NCI-H2029 (cell line): ENCODE results near the gene CYSRT1.

Source experiments
- DNase-seq: peaks from one replicate; lab custom pipeline; 2025; lab: John Stamatoyannopoulos, UW

Gene CYSRT1

GRCh38 chr9:137190315-137190856, 34.6 kb upstream of the CYSRT1 start:
- no peak for DNase-seq

GRCh38 chr9:137191245-137191644, 33.7 kb upstream of the CYSRT1 start:
- no peak for DNase-seq

- no peak for DNase-seq
These were observed 33.1 kb upstream of the CYSRT1 start for GRCh38 chr9:137191691-137192447.

- DNase-seq, result no peak
These were observed 32.6 kb upstream of the CYSRT1 start for GRCh38 chr9:137192448-137192780.

- DNase-seq, result no peak
These were observed 32.1 kb upstream of the CYSRT1 start for GRCh38 chr9:137192859-137193258.

- no peak for DNase-seq
These were observed 31.2 kb upstream of the CYSRT1 start for GRCh38 chr9:137193771-137194170.

GRCh38 chr9:137194388-137194787, 30.6 kb upstream of the CYSRT1 start:
- no peak for DNase-seq

GRCh38 chr9:137194909-137195308, 30.1 kb upstream of the CYSRT1 start:
- peak; percentile 78 for DNase-seq

GRCh38 chr9:137195525-137196220, 29.3 kb upstream of the CYSRT1 start:
- DNase-seq, result peak; percentile 98

GRCh38 chr9:137198051-137198901, 26.7 kb upstream of the CYSRT1 start:
- DNase-seq, result peak; percentile 57

- DNase-seq, result no peak
These were observed 26.1 kb upstream of the CYSRT1 start for GRCh38 chr9:137198902-137199283.

GRCh38 chr9:137199411-137200121, 25.4 kb upstream of the CYSRT1 start:
- no peak for DNase-seq

GRCh38 chr9:137200311-137201204, 24.4 kb upstream of the CYSRT1 start, which contains the start of gene TPRN:
Gene TPRN (minus strand): TSS chr9:137200741. CDS start chr9:137200711, 30 bp downstream.
- DNase-seq, result peak; percentile 99

GRCh38 chr9:137201205-137201868, 23.6 kb upstream of the CYSRT1 start:
- DNase-seq, result no peak

GRCh38 chr9:137202966-137203365, 22.0 kb upstream of the CYSRT1 start:
- DNase-seq, result no peak

GRCh38 chr9:137204731-137205125, 20.2 kb upstream of the CYSRT1 start:
- DNase-seq, result no peak

GRCh38 chr9:137205126-137206069, 19.6 kb upstream of the CYSRT1 start, which contains the start of the genes NDOR1 and TMEM203:
Gene NDOR1 (plus strand): TSS chr9:137205700. CDS start chr9:137205778, 78 bp downstream.
Gene TMEM203 (minus strand): TSS chr9:137205648. CDS start chr9:137205414, 234 bp downstream.
- peak; percentile 88 for DNase-seq

GRCh38 chr9:137206602-137207001, 18.4 kb upstream of the CYSRT1 start:
- no peak for DNase-seq

- DNase-seq, result no peak
These were observed 13.4 kb upstream of the CYSRT1 start for GRCh38 chr9:137211532-137211931.
